GM12878 (cell line): Measurements from ENCODE around the gene KMT2B.

Experiments used
- ATF2 ChIP-seq: IDR thresholded peaks from 2 replicates; pipeline ENCODE4 v1.6.1; 2012; ENCODE audit warnings: low read length, inconsistent platforms
- CTCF ChIP-seq, 3 experiments: IDR thresholded peaks in 2 of 3; conservative IDR thresholded peaks in 1 of 3; 2 replicates each; pipeline ENCODE4 v1.5.1; 2011; ENCODE audit warnings: low read depth in 3 of 3, low read length in 3 of 3, mild to moderate bottlenecking in 3 of 3, control low read depth in 2 of 3, moderate library complexity in 2 of 3, inconsistent platforms in 1 of 3, mixed read lengths in 1 of 3; ENCODE audit not compliant: control insufficient read depth in 2 of 3, insufficient read depth in 1 of 3; ENCODE audit errors: extremely low read depth in 1 of 3
- LARP7 ChIP-seq: fragments of 450-650 bp; IDR thresholded peaks from 2 replicates; pipeline ENCODE4 v1.6.1; 2017; ENCODE audit warnings: mild to moderate bottlenecking
- MYC ChIP-seq: IDR thresholded peaks from 2 replicates; pipeline ENCODE4 v1.6.1; 2011; ENCODE audit warnings: mild to moderate bottlenecking, low read length, moderate library complexity, inconsistent platforms; ENCODE audit not compliant: insufficient read depth, insufficient replicate concordance, insufficient read length, severe bottlenecking
- POLR2A ChIP-seq: IDR thresholded peaks from 2 replicates; pipeline ENCODE4 v1.6.1; 2011; ENCODE audit warnings: low read depth, mild to moderate bottlenecking, low read length
- ZSCAN29 ChIP-seq: fragments of 450-650 bp; IDR thresholded peaks from 2 replicates; pipeline ENCODE4 v1.6.1; 2017; ENCODE audit warnings: mild to moderate bottlenecking, moderate library complexity

GRCh38 chr19:35725216-35725861 is 7.5 kb downstream of the KMT2B start:
- TF ChIP-seq CTCF (IDR thresholded peaks at IDR 0.05 in 2 of 3, conservative IDR thresholded peaks at IDR 0.05 in 1 of 3; ENCODE audit: control insufficient read depth in 2 of 3, extremely low read depth in 1 of 3, insufficient read depth in 1 of 3, low read depth in 3 of 3, low read length in 3 of 3) (no peak), ATF2 (no peak), LARP7 (no peak), ZSCAN29 (no peak), MYC (no peak), POLR2A (no peak)
